ENCODE data around the gene AKR7A3. TPM values are rescaled to one million over a fixed set of nuclear protein-coding genes. Genes with fewer than 3 reads are reported as not detected.

AKR7A3 gene
- total and polyA plus RNA-seq, 9 of the 15 experiments (the other 6 are each of a cell fraction or from before 2014, with no cell fraction given), result 0.04 to 1.5 (median 0.44) TPM; not detected in 1

DNA sequence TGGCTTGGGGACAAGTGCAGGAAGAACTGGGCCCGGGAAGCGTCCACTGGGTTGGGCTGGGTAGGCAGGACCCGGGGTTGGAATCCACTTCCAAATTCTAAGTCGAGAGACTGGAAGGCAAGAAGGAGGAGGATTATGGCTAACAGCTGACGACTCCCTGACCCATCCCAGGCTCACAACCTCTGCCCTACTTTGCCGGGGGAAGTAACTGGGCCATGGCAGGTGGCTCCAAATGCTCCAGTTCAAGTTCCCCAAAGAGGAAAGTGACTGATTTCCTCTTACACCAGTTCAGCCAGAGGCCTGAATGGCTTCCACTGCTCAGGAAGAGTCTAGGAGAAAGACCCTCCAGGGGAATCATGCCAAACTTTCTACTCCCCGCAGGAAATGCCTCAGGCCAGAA is 48.7 kb downstream of the AKR7A3 start:
- DNase-seq (ENCODE audit: extremely low read depth in 1 of 4, low spot score in 3 of 4), result no peak
- no TSS peak for BruUV-seq (replicated peaks)
- Histone ChIP-seq H3K9me1 (ENCODE audit: control insufficient read depth, insufficient read depth, low read length) (no peaks in the 10 kb centered on the region), H3K36me3 (ENCODE audit: control insufficient read depth, insufficient read depth, low read length) (peaks cover 91% of the 10 kb centered on the region), H3K4me3 (no peak overlapping the region), H3K27me3 (ENCODE audit: control insufficient read depth in 2 of 2, insufficient read depth in 2 of 2, low read length in 2 of 2) (no peaks in the 10 kb centered on the region), H3K4me2 (ENCODE audit: insufficient read depth, low read length) (no peak overlapping the region), H3K27ac (ENCODE audit: extremely low read depth, low read depth, low read length) (no peak overlapping the region), H3K79me2 (ENCODE audit: control insufficient read depth, insufficient read depth, low read length) (peaks cover 4% of the 10 kb centered on the region), H3K9me3 (replicated peaks; ENCODE audit: control insufficient read depth, insufficient read depth, low read depth, low read length) (no peaks in the 10 kb centered on the region), H2AFZ (ENCODE audit: low read depth, low read length) (no peak overlapping the region), H4K20me1 (replicated peaks; ENCODE audit: control insufficient read depth, insufficient read depth, low read length) (peaks cover 4% of the 10 kb centered on the region; the same call in 1 of the 2 replicates), H3K9ac (ENCODE audit: insufficient read depth in 1 of 2, low read depth in 2 of 2, low read length in 2 of 2) (no peak overlapping the region), H3K4me1 (replicated peaks in 1 of 2; ENCODE audit: control insufficient read depth in 2 of 2, insufficient read depth in 2 of 2, low read length in 2 of 2) (no peaks in the 10 kb centered on the region)
- intact Hi-C loops (cut with micrococcal nuclease), result loop anchor here (2.0 to 10.0 kb wide), 3 partner anchors 61 to 325 kb away; no protein-coding TSS in a partner anchor
- no peak for ATAC-seq
- CTCF ChIA-PET (ENCODE audit: low intra/inter-chr PET ratio), result interaction anchor here (1.2 to 2.7 kb wide), 2 partner anchors 61 to 62 kb away, joined by 4 to 23 read pairs; no protein-coding TSS in a partner anchor
- in situ Hi-C loops (cut with MboI), result loop anchor here (10.0 kb wide), 2 partner anchors 355 to 415 kb away; no protein-coding TSS in a partner anchor
- no peak for FAIRE-seq
- 95% methylated on average over 7 of the region's 7 CpGs for WGBS (ENCODE audit: insufficient coverage, low coverage, missing lambda C conversion rate)
- POLR2A ChIA-PET, result interaction anchor here (0.6 to 3.7 kb wide), 2 partner anchors 12 to 60 kb away, joined by 3 to 20 read pairs; partner anchors contain the start of genes EMC1 and MRTO4
- TF ChIP-seq FOXK1 (CRISPR knock-in tag; IDR thresholded peaks at IDR 0.05; ENCODE audit: borderline replicate concordance), result no peak
- TF ChIP-seq SREBF1 (IDR thresholded peaks at IDR 0.05; ENCODE audit: borderline replicate concordance, low read depth, low read length), result no peak

- peaks cover 3% of the 10 kb centered on the region; the same call in 1 of the 2 replicates for H4K20me1 ChIP-seq (replicated peaks; ENCODE audit: control insufficient read depth, insufficient read depth, low read length)
- TF ChIP-seq, protein P1, sequence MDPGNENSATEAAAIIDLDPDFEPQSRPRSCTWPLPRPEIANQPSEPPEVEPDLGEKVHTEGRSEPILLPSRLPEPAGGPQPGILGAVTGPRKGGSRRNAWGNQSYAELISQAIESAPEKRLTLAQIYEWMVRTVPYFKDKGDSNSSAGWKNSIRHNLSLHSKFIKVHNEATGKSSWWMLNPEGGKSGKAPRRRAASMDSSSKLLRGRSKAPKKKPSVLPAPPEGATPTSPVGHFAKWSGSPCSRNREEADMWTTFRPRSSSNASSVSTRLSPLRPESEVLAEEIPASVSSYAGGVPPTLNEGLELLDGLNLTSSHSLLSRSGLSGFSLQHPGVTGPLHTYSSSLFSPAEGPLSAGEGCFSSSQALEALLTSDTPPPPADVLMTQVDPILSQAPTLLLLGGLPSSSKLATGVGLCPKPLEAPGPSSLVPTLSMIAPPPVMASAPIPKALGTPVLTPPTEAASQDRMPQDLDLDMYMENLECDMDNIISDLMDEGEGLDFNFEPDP (CRISPR knock-in tag; IDR thresholded peaks at IDR 0.05), result no peak
- no peaks in the 10 kb centered on the region for H3K4me1 ChIP-seq (replicated peaks in 1 of 2; ENCODE audit: control insufficient read depth in 2 of 2, insufficient read depth in 2 of 2, low read length in 2 of 2)
- peaks cover 90% of the 10 kb centered on the region for H3K36me3 ChIP-seq (ENCODE audit: control insufficient read depth, insufficient read depth, low read length)
- ChIA-PET POLR2A (interaction anchor here (0.8 to 2.0 kb wide), 8 partner anchors 10 to 326 kb away, joined by 3 to 9 read pairs (median 4); partner anchors contain the start of genes EMC1 and MRTO4), CTCF (ENCODE audit: low intra/inter-chr PET ratio) (interaction anchor here (0.5 to 0.6 kb wide), 2 partner anchors 103 to 224 kb away, joined by 4 to 8 read pairs; no protein-coding TSS in a partner anchor)
- WGBS (ENCODE audit: insufficient coverage, low coverage, missing lambda C conversion rate), result 94% methylated on average over 3 of the region's 3 CpGs
- no peaks in the 10 kb centered on the region for H3K9me1 ChIP-seq (ENCODE audit: control insufficient read depth, insufficient read depth, low read length)
- H2AFZ ChIP-seq (ENCODE audit: low read depth, low read length), result no peak overlapping the region
- in situ Hi-C loops (cut with MboI), result no loop called here
- H3K27me3 ChIP-seq (ENCODE audit: control insufficient read depth in 2 of 2, insufficient read depth in 2 of 2, low read length in 2 of 2), result no peaks in the 10 kb centered on the region
- intact Hi-C loops (cut with micrococcal nuclease), result no loop called here
- no peaks in the 10 kb centered on the region for H3K9me3 ChIP-seq (replicated peaks; ENCODE audit: control insufficient read depth, insufficient read depth, low read depth, low read length)
- no peaks in the 10 kb centered on the region for H3K79me2 ChIP-seq (ENCODE audit: control insufficient read depth, insufficient read depth, low read length)
- no peak overlapping the region for H3K4me3 ChIP-seq
- H3K4me2 ChIP-seq (ENCODE audit: insufficient read depth, low read length), result no peak overlapping the region
- no TSS peak for BruUV-seq (replicated peaks)
- no peak overlapping the region for H3K27ac ChIP-seq (ENCODE audit: extremely low read depth, low read depth, low read length)
- ATAC-seq (no peak), FAIRE-seq (no peak), DNase-seq (ENCODE audit: extremely low read depth in 1 of 4, low spot score in 3 of 4) (no peak)
- no peak overlapping the region for H3K9ac ChIP-seq (ENCODE audit: insufficient read depth in 1 of 2, low read depth in 2 of 2, low read length in 2 of 2)
These were observed 54.3 kb downstream of the AKR7A3 start for GRCh38 chr1:19234224-19234623.

Small RNA genes within 50 kb of the gene (small RNA-seq; reads per million reads assigned to genes)
- not detected for gene RNU6-1099P

Other genes with a start within 250 kb of the AKR7A3 start
- 140 and 153 TPM in 2 replicates for gene UBR4, start 78.5 kb downstream of the AKR7A3 start, total RNA-seq (2014; rRNA removed)
- 88.5 and 99.0 TPM in 2 replicates for gene UBR4, start 78.5 kb downstream of the AKR7A3 start, total RNA-seq (2014; rRNA removed; fragmentation: Illumina TruSeq; extraction: Trizol)
- 91.3 and 98.2 TPM in 2 replicates for gene UBR4, start 78.5 kb downstream of the AKR7A3 start, total RNA-seq (2015; rRNA removed; fragmentation: Illumina TruSeq; extraction: Trizol)
- gene UBR4, start 78.5 kb downstream of the AKR7A3 start, total RNA-seq (2021), result 218 and 237 TPM in 2 replicates
- gene UBR4, start 78.5 kb downstream of the AKR7A3 start, polyA plus RNA-seq (2011; rRNA removed), result 55.4 and 85.4 TPM in 2 replicates
- gene UBR4, start 78.5 kb downstream of the AKR7A3 start, polyA plus RNA-seq (2014; fragmentation: Illumina TruSeq; extraction: Trizol), result 274 and 277 TPM in 2 replicates
- 100 to 1,000 TPM; 110 to 123 TPM for gene UBR4, start 78.5 kb downstream of the AKR7A3 start, polyA plus RNA-seq (2014; fragmentation: Nextera tagmentation; extraction: Ambion mirVana)
- gene UBR4, start 78.5 kb downstream of the AKR7A3 start, polyA plus RNA-seq (2014; rRNA removed), result 174 and 182 TPM in 2 replicates
- gene EMC1, start 37.2 kb downstream of the AKR7A3 start, total RNA-seq (2014; rRNA removed), result 37.5 and 65.1 TPM in 2 replicates
- gene EMC1, start 37.2 kb downstream of the AKR7A3 start, total RNA-seq (2014; rRNA removed; fragmentation: Illumina TruSeq; extraction: Trizol), result 32.8 and 35.4 TPM in 2 replicates
- gene EMC1, start 37.2 kb downstream of the AKR7A3 start, total RNA-seq (2015; rRNA removed; fragmentation: Illumina TruSeq; extraction: Trizol), result 36.9 and 37.4 TPM in 2 replicates
- 71.0 and 88.2 TPM in 2 replicates for gene EMC1, start 37.2 kb downstream of the AKR7A3 start, total RNA-seq (2021)
- gene EMC1, start 37.2 kb downstream of the AKR7A3 start, polyA plus RNA-seq (2011; rRNA removed), result 17.8 and 40.9 TPM in 2 replicates
- 69.9 and 85.0 TPM in 2 replicates for gene EMC1, start 37.2 kb downstream of the AKR7A3 start, polyA plus RNA-seq (2014; fragmentation: Illumina TruSeq; extraction: Trizol)
- gene EMC1, start 37.2 kb downstream of the AKR7A3 start, polyA plus RNA-seq (2014; fragmentation: Nextera tagmentation; extraction: Ambion mirVana), result 10 to 100 TPM; 32.1 to 69.3 TPM
- 24.2 and 33.5 TPM in 2 replicates for gene EMC1, start 37.2 kb downstream of the AKR7A3 start, polyA plus RNA-seq (2014; rRNA removed)
- 150 and 153 TPM in 2 replicates for gene MRTO4, start 37.0 kb downstream of the AKR7A3 start, total RNA-seq (2014; rRNA removed)
- 136 and 145 TPM in 2 replicates for gene MRTO4, start 37.0 kb downstream of the AKR7A3 start, total RNA-seq (2014; rRNA removed; fragmentation: Illumina TruSeq; extraction: Trizol)
- 153 and 154 TPM in 2 replicates for gene MRTO4, start 37.0 kb downstream of the AKR7A3 start, total RNA-seq (2015; rRNA removed; fragmentation: Illumina TruSeq; extraction: Trizol)
- gene MRTO4, start 37.0 kb downstream of the AKR7A3 start, total RNA-seq (2021), result 138 and 146 TPM in 2 replicates
- 93.7 and 105 TPM in 2 replicates for gene MRTO4, start 37.0 kb downstream of the AKR7A3 start, polyA plus RNA-seq (2011; rRNA removed)
- 163 and 173 TPM in 2 replicates for gene MRTO4, start 37.0 kb downstream of the AKR7A3 start, polyA plus RNA-seq (2014; fragmentation: Illumina TruSeq; extraction: Trizol)
- 100 to 1,000 TPM in 1 of 2 experiments, 10 to 100 TPM in 1; 62.0 to 146 TPM for gene MRTO4, start 37.0 kb downstream of the AKR7A3 start, polyA plus RNA-seq (2014; fragmentation: Nextera tagmentation; extraction: Ambion mirVana)
- gene MRTO4, start 37.0 kb downstream of the AKR7A3 start, polyA plus RNA-seq (2014; rRNA removed), result 152 and 153 TPM in 2 replicates
- 78.4 and 108 TPM in 2 replicates for gene AKR7A2, start 23.4 kb upstream of the AKR7A3 start, total RNA-seq (2014; rRNA removed)
- gene AKR7A2, start 23.4 kb upstream of the AKR7A3 start, total RNA-seq (2014; rRNA removed; fragmentation: Illumina TruSeq; extraction: Trizol), result 26.1 and 32.3 TPM in 2 replicates
- gene AKR7A2, start 23.4 kb upstream of the AKR7A3 start, total RNA-seq (2015; rRNA removed; fragmentation: Illumina TruSeq; extraction: Trizol), result 65.2 and 66.0 TPM in 2 replicates
- 71.7 and 74.4 TPM in 2 replicates for gene AKR7A2, start 23.4 kb upstream of the AKR7A3 start, total RNA-seq (2021)
- gene AKR7A2, start 23.4 kb upstream of the AKR7A3 start, polyA plus RNA-seq (2011; rRNA removed), result 49.4 and 57.1 TPM in 2 replicates
- gene AKR7A2, start 23.4 kb upstream of the AKR7A3 start, polyA plus RNA-seq (2014; fragmentation: Illumina TruSeq; extraction: Trizol), result 41.1 and 50.6 TPM in 2 replicates
- gene AKR7A2, start 23.4 kb upstream of the AKR7A3 start, polyA plus RNA-seq (2014; fragmentation: Nextera tagmentation; extraction: Ambion mirVana), result 1 to 10 TPM; 2.0 to 4.0 TPM
- gene AKR7A2, start 23.4 kb upstream of the AKR7A3 start, polyA plus RNA-seq (2014; rRNA removed), result 74.7 and 83.6 TPM in 2 replicates
- gene SLC66A1, start 23.6 kb upstream of the AKR7A3 start, total RNA-seq (2014; rRNA removed), result 28.9 and 34.0 TPM in 2 replicates
- 8.5 and 10.4 TPM in 2 replicates for gene SLC66A1, start 23.6 kb upstream of the AKR7A3 start, total RNA-seq (2014; rRNA removed; fragmentation: Illumina TruSeq; extraction: Trizol)
- 18.6 and 21.6 TPM in 2 replicates for gene SLC66A1, start 23.6 kb upstream of the AKR7A3 start, total RNA-seq (2015; rRNA removed; fragmentation: Illumina TruSeq; extraction: Trizol)
- gene SLC66A1, start 23.6 kb upstream of the AKR7A3 start, total RNA-seq (2021), result 26.5 and 29.5 TPM in 2 replicates
- gene SLC66A1, start 23.6 kb upstream of the AKR7A3 start, polyA plus RNA-seq (2011; rRNA removed), result 27.0 and 29.2 TPM in 2 replicates
- 16.3 and 26.6 TPM in 2 replicates for gene SLC66A1, start 23.6 kb upstream of the AKR7A3 start, polyA plus RNA-seq (2014; fragmentation: Illumina TruSeq; extraction: Trizol)
- gene SLC66A1, start 23.6 kb upstream of the AKR7A3 start, polyA plus RNA-seq (2014; fragmentation: Nextera tagmentation; extraction: Ambion mirVana), result 1 to 10 TPM; 1.2 to 1.6 TPM
- 35.2 and 40.8 TPM in 2 replicates for gene SLC66A1, start 23.6 kb upstream of the AKR7A3 start, polyA plus RNA-seq (2014; rRNA removed)
- 57.6 and 83.6 TPM in 2 replicates for gene CAPZB, start 196.8 kb upstream of the AKR7A3 start, total RNA-seq (2014; rRNA removed)
- gene CAPZB, start 196.8 kb upstream of the AKR7A3 start, total RNA-seq (2014; rRNA removed; fragmentation: Illumina TruSeq; extraction: Trizol), result 131 and 133 TPM in 2 replicates
- gene CAPZB, start 196.8 kb upstream of the AKR7A3 start, total RNA-seq (2015; rRNA removed; fragmentation: Illumina TruSeq; extraction: Trizol), result 147 and 148 TPM in 2 replicates
- 237 and 241 TPM in 2 replicates for gene CAPZB, start 196.8 kb upstream of the AKR7A3 start, total RNA-seq (2021)
- gene CAPZB, start 196.8 kb upstream of the AKR7A3 start, polyA plus RNA-seq (2011; rRNA removed), result 119 and 122 TPM in 2 replicates
- 259 and 297 TPM in 2 replicates for gene CAPZB, start 196.8 kb upstream of the AKR7A3 start, polyA plus RNA-seq (2014; fragmentation: Illumina TruSeq; extraction: Trizol)
- 100 to 1,000 TPM in 1 of 2 experiments, 10 to 100 TPM in 1; 70.0 to 115 TPM for gene CAPZB, start 196.8 kb upstream of the AKR7A3 start, polyA plus RNA-seq (2014; fragmentation: Nextera tagmentation; extraction: Ambion mirVana)
- gene CAPZB, start 196.8 kb upstream of the AKR7A3 start, polyA plus RNA-seq (2014; rRNA removed), result 125 and 134 TPM in 2 replicates

Data from K562 (cell line).